Nucleus accumbens (tissue), 56 donors: ENCODE data around the gene HOXB13.
A peak's percentile ranks its signal among the peaks of the same experiment; 100 is the strongest.
"Not testable (repeated sequence)": the region's sequence is repeated elsewhere in the genome, so short reads cannot be mapped to it uniquely, and the experiment has no call there.

ENCODE experiments used
- DNase-seq, 56 donors: peaks; one replicate each; lab custom pipeline; 2025; lab: John Stamatoyannopoulos, UW

Gene HOXB13

GRCh38 chr17:48717367-48718226 lies 11.0 kb downstream of the HOXB13 start:
- no peak for DNase-seq

DNA sequence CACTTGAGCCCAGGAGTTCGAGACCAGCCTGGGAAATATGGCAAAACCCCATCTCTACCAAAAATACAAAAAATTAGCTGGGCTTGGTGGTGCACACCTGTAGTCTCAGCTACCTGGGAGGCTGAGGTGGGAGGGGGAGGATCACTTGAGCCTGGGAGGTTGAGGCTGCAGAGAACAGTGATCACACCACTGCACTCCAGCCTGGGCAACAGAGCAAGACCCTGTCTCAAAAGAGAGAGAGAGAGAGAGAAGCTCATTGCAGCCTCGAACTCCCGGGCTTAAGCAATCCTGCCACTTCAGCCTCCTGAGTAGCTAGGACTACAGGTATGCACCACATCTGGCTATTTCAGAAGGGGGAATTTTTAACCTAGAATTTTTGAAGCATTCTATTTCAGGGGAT lies 12.0 kb downstream of the HOXB13 start:
- not testable (repeated sequence) for DNase-seq

DNA sequence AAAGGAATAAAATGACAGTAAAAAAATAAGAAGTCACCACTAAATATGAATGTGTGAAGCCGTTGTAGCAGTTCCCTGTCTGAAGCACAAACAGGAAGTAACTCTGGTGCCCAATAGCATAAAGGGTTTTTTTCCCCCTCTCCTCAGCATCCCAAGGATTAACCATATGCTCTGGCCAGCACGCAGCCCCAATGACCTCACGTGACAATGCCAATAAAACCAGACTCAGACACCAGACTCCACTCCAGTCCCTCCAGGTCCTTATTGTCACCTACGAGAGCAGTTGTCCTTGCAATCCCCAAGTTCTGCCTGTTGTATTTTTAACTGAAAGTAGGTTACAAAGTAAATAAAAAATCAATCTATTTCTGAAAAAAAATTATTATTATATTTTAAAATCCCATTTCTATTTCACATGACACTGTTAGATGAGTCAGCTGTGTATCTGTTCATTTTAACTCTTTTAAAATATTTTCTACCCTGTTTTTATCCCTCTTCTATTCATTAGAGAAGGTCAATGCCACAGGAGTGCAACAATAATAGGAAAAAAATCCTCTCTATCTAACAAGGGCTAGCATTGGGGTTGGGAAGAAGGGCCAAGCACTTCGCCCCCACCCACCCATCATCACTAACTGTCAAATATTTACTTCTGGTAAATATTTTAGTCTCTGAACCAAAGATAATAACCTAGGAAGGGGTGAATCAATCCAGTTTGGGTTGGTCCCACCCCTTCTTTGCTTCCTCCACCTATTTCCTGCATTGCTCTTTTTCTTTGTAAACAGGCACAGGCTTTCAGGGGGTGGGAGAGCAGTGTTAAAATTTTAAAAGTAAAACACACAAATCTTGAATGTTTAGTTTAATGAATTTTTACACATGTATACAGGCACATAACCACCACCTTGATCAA lies 12.8 kb downstream of the HOXB13 start:
- no peak for DNase-seq

- DNase-seq: no peak
Observed at GRCh38 chr17:48711128-48711527, 17.4 kb downstream of the HOXB13 start.

DNA sequence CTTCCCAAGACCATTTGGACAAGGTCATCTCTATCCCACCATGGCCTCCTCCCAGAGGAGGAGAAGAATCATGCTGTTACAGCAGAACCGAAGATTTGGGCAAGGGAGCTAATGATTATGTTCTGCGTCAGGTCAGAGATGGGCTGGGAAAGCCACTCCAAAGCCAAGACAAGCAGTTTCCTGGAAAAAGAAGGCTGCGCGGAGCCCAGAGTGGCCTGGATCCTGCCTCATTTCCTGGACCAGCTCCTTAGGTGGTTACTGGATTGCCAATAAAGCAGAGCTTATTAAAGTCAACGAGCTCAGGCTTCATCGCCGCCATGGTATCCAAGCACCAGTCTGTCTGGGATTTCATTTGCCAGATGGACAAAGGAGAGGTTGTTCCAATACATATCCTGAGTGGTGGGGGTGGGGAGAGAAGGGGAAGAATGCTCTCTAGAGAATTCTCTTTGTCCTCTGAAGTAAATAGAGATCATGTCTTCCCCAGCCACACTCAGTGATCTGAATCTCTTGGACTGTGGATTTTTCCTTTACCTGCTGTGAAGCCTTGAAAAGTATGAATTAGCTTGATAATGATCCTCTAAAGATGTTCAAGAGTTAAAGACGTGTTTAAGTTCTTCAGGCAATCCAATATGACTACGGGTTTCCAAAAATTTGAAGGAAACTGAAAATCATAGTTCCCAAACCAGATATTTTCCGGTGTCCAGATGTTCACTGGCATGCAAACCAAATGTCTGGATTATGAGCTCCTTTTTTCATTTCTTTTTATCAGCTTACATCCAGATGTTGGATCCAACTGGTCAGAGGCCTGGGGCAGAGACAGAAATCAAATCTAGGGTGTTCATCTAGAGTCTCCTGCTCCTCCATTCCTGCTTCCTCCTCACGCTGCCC lies 23.9 kb downstream of the HOXB13 start:
- no peak for DNase-seq

GRCh38 chr17:48701864-48702532 lies 26.6 kb downstream of the HOXB13 start:
- DNase-seq: no peak

- DNase-seq: no peak
Observed at GRCh38 chr17:48693178-48693577, 35.4 kb downstream of the HOXB13 start.

- no peak for DNase-seq
Observed at GRCh38 chr17:48692049-48692448, 36.5 kb downstream of the HOXB13 start.

DNA sequence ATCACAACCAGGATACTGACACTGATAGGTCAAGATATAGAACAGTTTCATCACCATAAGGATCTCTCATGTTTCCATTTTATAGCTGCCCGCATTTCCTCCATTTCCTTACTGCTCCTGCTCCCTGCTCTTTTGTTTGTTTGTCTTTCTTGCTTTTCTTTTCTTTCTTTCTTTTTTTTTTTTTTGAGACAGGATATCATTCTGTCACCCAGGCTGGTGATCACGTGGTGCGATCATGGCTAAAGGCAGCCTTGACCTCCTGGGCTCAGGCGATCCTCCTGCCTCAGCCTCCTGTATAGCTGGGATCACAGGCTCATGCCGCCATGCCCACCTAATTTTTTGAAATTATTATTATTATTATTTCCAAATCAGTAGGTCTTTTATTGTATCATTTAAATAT lies 37.9 kb downstream of the HOXB13 start:
- DNase-seq: no peak

GRCh38 chr17:48681609-48682008 lies 46.9 kb downstream of the HOXB13 start:
- DNase-seq: no peak

DNA sequence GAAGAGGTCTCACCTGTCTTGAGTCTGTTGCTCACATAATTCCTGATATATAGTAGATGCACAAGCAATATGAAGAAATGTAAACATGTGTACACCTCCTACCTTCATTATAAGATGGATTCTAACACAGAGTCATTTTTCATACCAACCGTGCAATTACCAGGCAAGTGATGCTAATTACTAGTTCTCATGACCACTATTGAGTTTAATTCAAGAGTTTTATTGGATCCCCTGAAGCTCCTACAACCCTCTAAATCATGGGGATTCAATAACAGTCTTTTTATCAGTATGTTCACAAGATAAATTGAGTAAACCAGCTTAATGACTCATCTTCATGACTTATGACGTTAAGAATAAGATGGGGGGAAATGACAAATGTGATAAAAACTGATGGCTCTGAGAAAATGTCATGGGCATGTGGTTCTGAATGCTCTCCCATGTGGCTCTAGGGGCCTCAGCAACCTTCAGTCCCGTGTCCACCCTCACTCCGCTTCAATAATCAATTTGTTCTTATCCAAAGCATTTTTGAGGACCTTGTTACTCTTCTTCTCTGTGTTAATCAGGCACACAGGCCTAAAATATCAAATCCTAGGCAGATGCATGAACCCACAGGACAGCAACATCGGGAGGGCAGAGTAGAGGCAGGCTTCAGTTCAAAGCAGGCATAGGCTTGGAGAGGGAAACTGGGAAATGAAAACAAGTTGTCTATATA lies 49.0 kb downstream of the HOXB13 start:
- no peak for DNase-seq

DNA sequence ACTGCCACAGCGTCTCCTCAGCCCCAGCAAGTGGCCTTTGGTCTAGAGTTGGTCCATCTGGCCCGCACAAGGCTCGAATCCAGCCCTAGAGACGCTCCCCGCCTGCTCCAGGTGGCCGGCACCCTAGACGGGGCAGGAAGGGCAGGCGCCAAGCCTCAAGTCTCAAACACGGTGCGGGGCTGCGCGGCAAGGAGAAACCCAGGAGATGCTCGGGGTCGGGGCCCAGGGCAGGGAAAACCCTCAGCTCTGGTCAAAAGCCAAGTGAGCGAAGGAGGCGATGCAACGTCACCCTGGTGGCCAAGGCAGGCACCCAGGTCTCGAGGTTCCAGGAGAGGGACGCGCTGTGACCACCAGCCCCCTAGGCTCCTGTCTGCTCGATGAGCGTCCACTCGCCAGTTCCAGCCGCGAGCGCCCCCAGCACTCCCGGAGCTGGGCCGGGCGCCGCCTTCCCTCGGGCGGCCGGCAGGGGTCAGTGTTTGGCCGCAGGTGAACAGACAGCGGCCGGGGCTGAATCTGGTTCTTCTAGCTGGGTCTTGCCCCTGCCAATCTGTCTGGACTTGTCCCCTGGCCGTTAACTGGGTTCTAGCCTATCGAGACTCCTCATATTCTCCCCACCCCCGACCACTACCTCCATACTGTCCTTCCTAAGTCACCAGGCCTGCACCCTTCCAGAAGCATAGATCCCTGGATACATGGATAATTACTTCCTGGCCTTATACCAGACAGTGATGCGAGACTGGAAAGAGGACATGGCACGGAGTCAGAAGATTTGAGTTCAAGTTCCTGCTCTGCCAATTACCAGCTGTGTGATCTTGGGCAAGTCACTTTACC lies 50.2 kb downstream of the HOXB13 start:
- DNase-seq: peak in 36 of 56 donors; percentile 2 to 70 (median 10)

DNA sequence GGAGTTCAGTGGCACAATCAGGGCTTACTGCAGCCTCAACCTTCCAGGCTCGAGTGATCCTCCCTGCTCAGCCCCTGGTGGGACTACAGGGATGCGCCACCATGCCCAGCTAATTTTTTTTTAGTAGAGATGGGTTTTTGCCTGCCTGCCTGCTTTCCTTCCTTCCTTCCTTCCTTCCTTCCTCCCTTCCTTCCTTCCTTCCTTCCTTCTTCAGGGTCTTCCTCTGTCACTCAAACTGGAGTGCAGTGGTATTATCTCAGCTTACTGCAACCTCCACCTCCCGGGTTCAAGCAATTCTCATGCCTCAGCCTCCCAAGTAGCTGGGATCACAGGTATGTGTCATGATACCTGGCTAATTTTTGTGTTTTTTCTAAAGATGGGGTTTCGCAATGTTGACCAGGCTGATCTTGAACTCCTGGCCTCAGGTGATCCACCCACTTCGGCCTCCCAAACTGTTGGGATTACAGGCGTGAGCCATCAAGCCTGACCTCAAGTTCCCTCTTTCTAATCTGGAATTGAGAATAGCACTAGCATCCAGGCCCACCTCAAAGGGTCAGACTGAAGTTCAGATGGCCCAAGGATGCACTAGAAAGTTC lies 51.5 kb downstream of the HOXB13 start:
- DNase-seq: no peak
